CD4-positive, CD25-positive, alpha-beta regulatory T cell (primary cell): ENCODE measurements around the gene SKA3. TPM values are rescaled to one million over a fixed set of nuclear protein-coding genes. Genes with fewer than 3 reads are reported as not detected.
A peak's percentile ranks its signal among the peaks of the same experiment; 100 is the strongest.

ENCODE experiments used
- ATAC-seq, 2 donors: fragments of 150-1000 bp; cut with Tn5 transposase; one replicate each; pipeline ENCODE4 v1.10.0; 2021; ENCODE audit warnings: low read depth in 2 of 2, moderate number of reproducible peaks in 2 of 2, moderate library complexity in 1 of 2
- DNase-seq, 3 donors: peaks; one replicate each; pipeline versions ENCODE4 v3.0.0 to v3.0.0-alpha.2; 2012 to 2022; ENCODE audit warnings: mixed read lengths in 1 of 3
- H3K27ac ChIP-seq: one replicate; pipeline ENCODE4 v1.7.0; 2013; ENCODE audit warnings: mild to moderate bottlenecking, low read length; ENCODE audit not compliant: insufficient read depth, poor library complexity, severe bottlenecking
- H3K27me3 ChIP-seq: one replicate; pipeline ENCODE4 v1.7.0; 2013; ENCODE audit warnings: low read length; ENCODE audit not compliant: control insufficient read depth, insufficient read depth
- H3K36me3 ChIP-seq: one replicate; pipeline ENCODE4 v1.7.0; 2013; ENCODE audit warnings: mild to moderate bottlenecking, low read length, moderate library complexity; ENCODE audit not compliant: control insufficient read depth, insufficient read depth
- H3K4me1 ChIP-seq: 2 replicates; pipeline ENCODE4 v1.7.0; 2013; ENCODE audit warnings: mild to moderate bottlenecking, low read length; ENCODE audit not compliant: insufficient read depth, control insufficient read depth, poor library complexity, severe bottlenecking
- H3K4me3 ChIP-seq: one replicate; pipeline ENCODE4 v1.7.0; 2013; ENCODE audit warnings: low read depth, mild to moderate bottlenecking, low read length, moderate library complexity
- H3K9me3 ChIP-seq, 2 experiments: 1 replicate in 1 of 2; 2 replicates in 1 of 2; pipeline ENCODE4 v1.7.0; 2013; ENCODE audit warnings: low read length in 2 of 2, mild to moderate bottlenecking in 1 of 2, moderate library complexity in 1 of 2; ENCODE audit not compliant: control insufficient read depth in 2 of 2
- H3K27ac Mint-ChIP-seq, 3 donors: one replicate each; pipeline ENCODE4 v1.8.0; 2020 to 2022; ENCODE audit warnings: mild to moderate bottlenecking in 3 of 3, mixed read lengths in 3 of 3, moderate library complexity in 2 of 3
- H3K27me3 Mint-ChIP-seq: one replicate; pipeline ENCODE4 v1.8.0; 2022; ENCODE audit warnings: mild to moderate bottlenecking, mixed read lengths
- H3K36me3 Mint-ChIP-seq: one replicate; pipeline ENCODE4 v1.8.0; 2020; ENCODE audit warnings: mixed read lengths
- H3K4me1 Mint-ChIP-seq, 4 donors: one replicate each; pipeline ENCODE4 v1.8.0; 2020 to 2022; ENCODE audit warnings: mixed read lengths in 4 of 4, mild to moderate bottlenecking in 1 of 4
- H3K4me3 Mint-ChIP-seq, 4 donors: one replicate each; pipeline ENCODE4 v1.8.0; 2020 to 2022; ENCODE audit warnings: mild to moderate bottlenecking in 4 of 4, mixed read lengths in 4 of 4, moderate library complexity in 3 of 4
- H3K9me3 Mint-ChIP-seq, 7 donors: one replicate each; pipeline ENCODE4 v1.8.0; 2020 to 2022; ENCODE audit warnings: mixed read lengths in 7 of 7, mild to moderate bottlenecking in 3 of 7, moderate library complexity in 2 of 7
- polyA plus RNA-seq, 4 donors: library from polyadenylated mRNA; unstranded; fragments of 300-500 nt; fragmentation: Illumina TruSeq; gene quantifications; one replicate each; pipeline ENCODE4 v1.2.3, GENCODE V29; 2021
- total RNA-seq: library from RNA; stranded (reverse); gene quantifications from one replicate; pipeline ENCODE4 v1.2.3, GENCODE V29; 2022

The SKA3 gene
- total and polyA plus RNA-seq, 5 donors from 2014 or later = 0.72 to 3.0 (median 2.4) TPM

DNA sequence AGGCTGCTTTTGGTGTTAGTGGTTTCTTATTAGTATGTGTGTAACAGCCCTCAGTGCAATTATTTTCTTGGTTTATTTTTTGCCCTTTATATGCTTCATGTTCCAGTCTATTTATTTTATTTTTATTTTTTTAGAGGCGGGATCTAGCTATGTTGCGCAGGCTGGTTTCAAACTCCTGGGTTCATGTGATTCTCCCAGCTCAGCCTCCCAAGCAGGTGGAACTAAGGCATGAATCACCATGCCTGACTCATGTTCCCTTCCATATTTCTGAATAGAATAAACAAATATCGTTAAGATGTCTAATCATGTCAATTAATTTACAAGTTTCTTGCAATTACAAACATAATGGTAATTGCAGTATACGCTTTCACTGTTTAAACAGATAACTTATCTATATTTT is 11.7 kb downstream of the SKA3 start:
- no peaks in the 10 kb centered on the region for H3K27me3 Mint-ChIP-seq
- no peak overlapping the region for H3K4me3 ChIP-seq
- H3K4me1 ChIP-seq = no peaks in the 10 kb centered on the region
- H3K9me3 Mint-ChIP-seq = peaks cover 0 to 1% (median 0%) of the 10 kb centered on the region in 7 donors
- DNase-seq (no peak), ATAC-seq (no peak)
- H3K27ac ChIP-seq = no peak overlapping the region
- H3K9me3 ChIP-seq = no peaks in the 10 kb centered on the region
- no peak overlapping the region for H3K4me3 Mint-ChIP-seq
- no peak overlapping the region for H3K27ac Mint-ChIP-seq
- no peaks in the 10 kb centered on the region for H3K36me3 ChIP-seq
- H3K27me3 ChIP-seq = no peaks in the 10 kb centered on the region
- H3K4me1 Mint-ChIP-seq = no peaks in the 10 kb centered on the region
- H3K36me3 Mint-ChIP-seq = no peaks in the 10 kb centered on the region

DNA sequence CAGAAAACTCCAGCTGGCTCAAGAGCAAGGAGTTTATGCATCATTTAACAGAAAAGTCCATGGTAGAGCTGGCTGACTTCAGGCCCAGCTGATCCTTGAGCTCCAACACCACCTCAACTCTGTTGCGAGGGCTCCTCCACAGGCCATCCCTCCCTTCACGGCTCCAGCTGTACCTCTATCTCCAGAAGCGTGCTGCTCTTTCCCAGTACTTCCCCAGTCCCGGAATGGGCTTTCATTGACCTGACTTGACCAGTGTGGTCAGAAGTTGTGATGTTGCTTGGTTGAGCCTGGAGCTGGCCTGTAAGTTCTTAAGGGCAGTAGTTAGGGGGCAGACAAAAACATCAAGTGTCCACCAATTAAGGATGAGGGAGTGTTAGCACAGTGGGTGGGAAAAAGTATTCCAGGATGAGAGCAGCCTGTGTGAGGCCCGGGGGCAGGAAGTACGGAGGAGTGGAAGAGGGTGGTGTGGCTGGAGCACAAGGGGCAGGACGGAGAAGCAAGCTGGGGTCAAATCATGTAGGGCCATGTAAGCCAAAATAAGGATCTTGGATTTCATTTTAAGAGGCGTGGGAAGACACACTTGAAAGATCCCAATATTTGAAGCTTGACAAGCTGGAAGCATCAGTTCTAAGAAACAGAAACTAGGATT is 24.0 kb downstream of the SKA3 start:
- DNase-seq = no peak
- Histone ChIP-seq H3K4me3 (no peak overlapping the region), H3K4me1 (no peaks in the 10 kb centered on the region), H3K27ac (no peak overlapping the region), H3K36me3 (peaks cover 11% of the 10 kb centered on the region), H3K27me3 (no peaks in the 10 kb centered on the region), H3K9me3 (no peaks in the 10 kb centered on the region)
- ATAC-seq = no peak
- Mint-ChIP-seq H3K4me3 (no peak overlapping the region), H3K4me1 (peaks cover 0 to 2% (median 0%) of the 10 kb centered on the region in 4 donors), H3K9me3 (no peaks in the 10 kb centered on the region), H3K27ac (no peak overlapping the region), H3K36me3 (peaks cover 10% of the 10 kb centered on the region), H3K27me3 (no peaks in the 10 kb centered on the region)

DNA sequence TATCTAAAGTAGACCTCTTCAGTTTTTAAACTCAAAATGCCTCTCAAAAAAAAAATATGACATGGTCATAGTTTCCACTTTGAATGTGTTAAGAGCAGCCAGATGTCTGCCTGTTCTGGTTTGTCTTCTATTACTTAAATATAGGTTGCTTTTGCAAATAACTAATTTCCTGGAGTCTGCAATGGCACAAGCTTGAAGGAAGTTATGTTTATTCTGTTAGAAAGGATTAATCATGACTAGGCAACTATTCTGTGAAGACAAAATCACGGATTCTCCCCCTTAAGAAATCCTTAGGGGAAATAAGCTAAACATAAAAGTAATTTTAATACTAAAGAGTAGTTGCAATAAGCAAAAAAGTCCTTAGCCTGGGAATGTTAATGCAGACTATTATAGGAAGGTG is 26.3 kb downstream of the SKA3 start:
- peaks cover 0 to 18% (median 10%) of the 10 kb centered on the region in 4 donors for H3K4me1 Mint-ChIP-seq
- peaks cover 12% of the 10 kb centered on the region for H3K36me3 Mint-ChIP-seq
- H3K4me3 ChIP-seq = no peak overlapping the region
- H3K9me3 ChIP-seq = no peaks in the 10 kb centered on the region
- peaks cover 30% of the 10 kb centered on the region for H3K36me3 ChIP-seq
- DNase-seq (no peak), ATAC-seq (no peak)
- no peaks in the 10 kb centered on the region for H3K27me3 ChIP-seq
- H3K9me3 Mint-ChIP-seq = no peaks in the 10 kb centered on the region
- H3K27me3 Mint-ChIP-seq = no peaks in the 10 kb centered on the region
- no peak overlapping the region for H3K4me3 Mint-ChIP-seq
- H3K27ac Mint-ChIP-seq = no peak overlapping the region
- no peak overlapping the region for H3K27ac ChIP-seq
- no peaks in the 10 kb centered on the region for H3K4me1 ChIP-seq

DNA sequence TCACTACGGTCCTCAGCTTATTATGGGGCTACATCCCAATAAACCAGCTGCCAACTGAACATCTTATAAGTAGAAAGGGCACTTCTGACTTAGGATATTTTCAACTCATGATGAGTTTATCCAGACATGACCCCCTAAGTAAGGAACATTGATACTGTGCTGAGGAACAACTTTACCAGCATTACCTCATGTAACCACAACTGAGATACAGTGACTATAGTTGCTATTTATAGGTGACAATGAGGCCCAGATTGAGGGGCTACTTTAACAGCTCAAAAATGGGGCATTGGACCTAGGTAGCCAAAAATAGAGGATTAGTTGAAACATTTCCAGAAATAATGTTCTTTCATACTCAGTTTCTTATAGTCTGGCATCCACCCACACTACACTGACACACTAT is 26.8 kb downstream of the SKA3 start:
- H3K36me3 ChIP-seq = peaks cover 30% of the 10 kb centered on the region
- ATAC-seq (no peak), DNase-seq (no peak)
- Mint-ChIP-seq H3K27ac (no peak overlapping the region), H3K36me3 (peaks cover 12% of the 10 kb centered on the region), H3K9me3 (no peaks in the 10 kb centered on the region), H3K27me3 (no peaks in the 10 kb centered on the region), H3K4me3 (no peak overlapping the region), H3K4me1 (peaks cover 0 to 22% (median 13%) of the 10 kb centered on the region in 4 donors)
- H3K4me3 ChIP-seq = no peak overlapping the region
- peaks cover under 1% of the 10 kb centered on the region for H3K4me1 ChIP-seq
- no peaks in the 10 kb centered on the region for H3K9me3 ChIP-seq
- H3K27me3 ChIP-seq = no peaks in the 10 kb centered on the region
- no peak overlapping the region for H3K27ac ChIP-seq

DNA sequence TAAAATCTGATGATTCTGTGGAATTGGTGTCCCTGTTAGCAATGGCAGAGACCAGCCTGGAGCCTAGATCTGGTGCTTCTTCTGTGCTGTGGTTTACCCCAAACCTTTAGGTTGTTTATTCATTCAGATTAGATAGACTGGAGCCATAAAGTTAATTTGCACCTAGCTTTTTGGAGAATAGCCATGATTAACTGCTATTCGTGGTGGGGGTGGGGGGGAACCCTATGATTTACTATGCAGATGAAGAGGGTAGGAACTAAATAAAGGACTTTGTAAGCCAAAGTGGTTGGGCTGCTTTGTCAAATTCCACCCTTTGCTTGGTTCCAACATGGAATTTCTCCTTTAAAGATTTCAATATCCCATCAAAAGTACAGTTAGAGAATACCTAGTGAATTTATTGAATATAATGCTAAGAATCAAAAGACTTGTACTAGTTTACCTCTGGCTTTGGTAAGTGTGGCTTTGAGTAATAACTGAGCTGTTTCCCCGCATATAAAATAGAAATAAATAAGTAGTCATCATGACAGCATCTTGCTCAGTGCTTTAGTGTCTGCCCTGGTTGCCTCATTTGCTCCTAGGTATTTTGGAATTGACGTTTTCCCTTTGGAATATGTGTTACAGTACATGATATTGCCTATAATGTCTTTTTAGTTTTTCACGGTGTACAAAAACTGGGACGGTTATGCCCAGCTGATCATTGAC is 27.6 kb downstream of the SKA3 start:
- no peaks in the 10 kb centered on the region for H3K27me3 ChIP-seq
- Mint-ChIP-seq H3K4me1 (peaks cover 0 to 26% (median 18%) of the 10 kb centered on the region in 4 donors), H3K4me3 (no peak overlapping the region), H3K27me3 (no peaks in the 10 kb centered on the region), H3K27ac (peak overlapping the region in 1 of 3 donors; percentile 16), H3K9me3 (no peaks in the 10 kb centered on the region), H3K36me3 (peaks cover 14% of the 10 kb centered on the region)
- H3K27ac ChIP-seq = no peak overlapping the region
- DNase-seq = no peak
- H3K36me3 ChIP-seq = peaks cover 32% of the 10 kb centered on the region
- peaks cover 4% of the 10 kb centered on the region for H3K4me1 ChIP-seq
- ATAC-seq = no peak
- no peaks in the 10 kb centered on the region for H3K9me3 ChIP-seq
- H3K4me3 ChIP-seq = no peak overlapping the region

DNA sequence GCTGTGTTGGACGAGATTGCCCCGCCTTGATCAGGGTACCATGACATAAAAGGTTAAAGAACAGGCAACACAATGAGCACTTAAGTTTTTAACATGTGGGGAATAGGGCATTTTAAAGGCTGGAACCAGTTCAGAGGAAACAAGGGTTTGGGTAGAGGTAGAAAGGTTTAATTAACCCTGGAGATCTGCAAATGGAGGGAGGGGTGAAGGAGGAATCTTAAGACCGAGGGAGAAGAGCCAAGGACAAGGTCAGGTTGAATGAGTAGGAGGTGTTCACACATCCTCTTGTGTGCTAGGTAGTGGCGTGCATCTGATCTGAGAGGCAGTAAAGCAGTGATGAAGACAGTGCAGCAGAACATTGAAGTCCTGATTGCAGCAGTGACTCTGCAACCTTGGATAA is 28.5 kb downstream of the SKA3 start:
- Histone ChIP-seq H3K4me1 (peaks cover 13% of the 10 kb centered on the region), H3K4me3 (no peak overlapping the region), H3K36me3 (peaks cover 40% of the 10 kb centered on the region), H3K27ac (no peak overlapping the region), H3K27me3 (no peaks in the 10 kb centered on the region), H3K9me3 (no peaks in the 10 kb centered on the region)
- no peak for ATAC-seq
- Mint-ChIP-seq H3K36me3 (peaks cover 20% of the 10 kb centered on the region), H3K4me1 (peaks cover 0 to 35% (median 27%) of the 10 kb centered on the region in 4 donors), H3K27ac (peak overlapping the region in 1 of 3 donors; percentile 16), H3K9me3 (no peaks in the 10 kb centered on the region), H3K4me3 (no peak overlapping the region), H3K27me3 (no peaks in the 10 kb centered on the region)
- no peak for DNase-seq

DNA sequence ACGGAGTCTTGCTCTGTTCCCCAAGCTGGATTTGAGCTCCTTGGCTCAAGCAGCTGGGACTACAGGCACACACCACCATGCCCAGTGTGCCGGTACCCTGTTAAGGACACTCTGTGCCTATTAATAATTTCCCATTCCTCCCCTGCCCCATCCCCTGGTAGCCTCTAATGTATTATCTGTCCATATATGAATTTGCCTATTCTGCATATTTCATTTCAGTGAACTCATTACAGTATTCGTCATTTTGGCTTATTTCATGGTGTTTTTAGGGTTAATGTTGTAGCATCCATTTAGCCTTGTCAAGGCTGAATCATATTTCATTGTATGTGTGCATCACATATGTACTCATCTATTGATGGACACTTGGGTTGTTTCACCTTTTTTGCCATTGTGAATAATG is 33.6 kb downstream of the SKA3 start:
- H3K9me3 Mint-ChIP-seq = no peaks in the 10 kb centered on the region
- Histone ChIP-seq H3K36me3 (peaks cover 38% of the 10 kb centered on the region), H3K4me1 (peaks cover 39% of the 10 kb centered on the region), H3K4me3 (peak overlapping the region; percentile 53), H3K27ac (no peak overlapping the region), H3K27me3 (no peaks in the 10 kb centered on the region), H3K9me3 (no peaks in the 10 kb centered on the region)
- H3K27ac Mint-ChIP-seq = peak overlapping the region; percentile 36 to 89 (median 38)
- H3K36me3 Mint-ChIP-seq = peaks cover 20% of the 10 kb centered on the region
- ATAC-seq = no peak
- H3K27me3 Mint-ChIP-seq = peaks cover 6% of the 10 kb centered on the region
- H3K4me3 Mint-ChIP-seq = peak overlapping the region; percentile 77 to 90 (median 83)
- H3K4me1 Mint-ChIP-seq = peaks cover 5 to 64% (median 45%) of the 10 kb centered on the region in 4 donors
- no peak for DNase-seq
